Measurements from ENCODE around the gene PLEKHG4.
A peak's percentile ranks its signal among the peaks of the same experiment; 100 is the strongest.

Gene PLEKHG4

DNA sequence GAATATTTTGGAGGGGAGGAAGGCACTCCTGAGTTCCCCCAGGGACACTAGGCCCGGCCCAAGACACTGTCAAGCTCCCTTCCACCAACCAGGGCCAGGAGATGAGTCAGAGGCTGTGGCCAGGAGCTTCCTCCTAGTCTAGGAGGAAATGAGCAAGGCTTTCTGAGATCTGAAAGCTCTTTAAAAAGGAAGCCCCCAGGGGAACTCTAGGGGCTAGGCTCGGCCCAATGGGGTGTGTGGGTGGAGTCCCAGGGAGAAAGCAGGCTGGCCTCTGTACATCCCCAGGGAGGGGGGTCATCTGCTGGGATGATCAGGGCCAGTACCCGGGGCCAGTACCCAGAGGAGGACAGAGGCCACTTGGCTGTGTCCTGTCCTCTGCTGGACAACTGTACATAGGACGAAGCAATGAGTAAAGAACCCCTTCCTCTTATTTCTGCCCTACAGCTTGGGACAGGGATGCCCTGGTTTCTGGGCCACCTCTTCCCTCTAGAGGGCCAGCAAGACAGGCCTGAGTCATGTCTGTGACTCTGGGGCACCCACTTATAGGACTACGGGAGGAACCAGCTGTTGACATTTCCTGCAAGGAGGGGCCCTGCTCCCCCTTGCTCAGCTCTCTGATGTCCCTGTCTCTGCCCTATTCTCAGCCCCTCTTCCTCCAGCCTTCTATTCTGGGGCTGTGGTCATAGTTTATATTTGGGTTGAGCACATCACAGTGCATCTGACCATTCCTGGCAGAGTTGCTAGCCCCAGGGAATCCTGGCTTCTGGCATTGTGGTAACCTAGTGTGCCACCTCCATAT is 34.7 kb upstream of the PLEKHG4 start:
- peak; percentile 91 for DNase-seq (ENCODE audit: low spot score)

GRCh38 chr16:67245186-67245585 is 34.1 kb upstream of the PLEKHG4 start:
- DNase-seq (ENCODE audit: low spot score), result no peak

DNA sequence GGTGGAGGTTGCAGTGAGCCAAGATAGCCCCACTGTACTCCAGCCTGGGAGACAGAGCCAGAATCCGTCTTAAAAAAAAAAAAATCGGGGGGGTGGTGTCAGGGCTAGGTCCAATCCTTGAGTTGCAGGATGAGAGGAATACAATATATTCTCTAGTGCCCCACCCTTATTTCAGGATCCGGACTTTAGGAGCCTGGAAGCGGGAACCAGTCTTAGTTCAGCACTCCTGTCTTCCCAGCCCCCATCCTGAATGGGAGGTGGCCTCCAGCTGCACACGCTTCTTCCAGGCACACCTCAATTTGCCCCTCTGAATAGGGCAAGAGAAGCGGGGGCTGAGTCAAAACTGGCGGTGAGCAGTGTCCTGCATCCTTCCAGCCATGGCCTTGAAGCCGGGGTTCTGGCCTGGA is 33.7 kb upstream of the PLEKHG4 start:
- DNase-seq (ENCODE audit: low spot score), result no peak

DNA sequence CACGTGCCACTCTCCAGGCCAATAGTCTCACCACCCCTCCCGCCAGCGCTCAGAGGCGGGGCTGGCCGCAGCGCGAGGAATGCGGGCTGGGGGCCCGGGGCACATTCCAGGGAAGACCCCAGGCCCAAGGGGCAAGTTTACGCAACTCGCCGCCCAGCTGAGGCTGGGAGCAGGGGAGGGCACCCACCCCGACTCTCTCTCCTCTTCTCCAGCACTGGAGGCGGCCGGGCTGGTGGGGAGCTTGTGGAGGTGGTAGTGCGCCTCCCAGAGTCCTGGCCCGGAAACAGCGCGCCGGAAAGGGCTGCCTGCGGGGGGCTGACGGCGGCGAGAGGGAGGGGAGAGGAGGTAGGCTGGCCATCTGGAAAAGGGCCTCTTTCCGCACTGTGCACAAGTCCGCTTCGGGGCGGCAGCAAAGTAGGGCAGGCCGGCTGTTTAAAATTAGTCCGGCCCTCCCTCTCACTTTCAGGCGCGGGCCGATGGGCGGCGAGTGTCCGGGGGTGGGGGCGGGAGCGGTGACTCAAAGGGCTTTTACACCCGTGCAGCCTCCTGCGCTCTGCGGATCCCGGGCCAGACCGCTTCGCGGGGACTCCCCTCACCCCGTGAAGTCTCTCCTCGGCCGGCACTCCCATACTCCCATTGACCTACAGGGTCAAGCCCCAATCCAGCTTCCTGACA is 33.1 kb upstream of the PLEKHG4 start:
- DNase-seq (ENCODE audit: low spot score), result peak; percentile 53

DNA sequence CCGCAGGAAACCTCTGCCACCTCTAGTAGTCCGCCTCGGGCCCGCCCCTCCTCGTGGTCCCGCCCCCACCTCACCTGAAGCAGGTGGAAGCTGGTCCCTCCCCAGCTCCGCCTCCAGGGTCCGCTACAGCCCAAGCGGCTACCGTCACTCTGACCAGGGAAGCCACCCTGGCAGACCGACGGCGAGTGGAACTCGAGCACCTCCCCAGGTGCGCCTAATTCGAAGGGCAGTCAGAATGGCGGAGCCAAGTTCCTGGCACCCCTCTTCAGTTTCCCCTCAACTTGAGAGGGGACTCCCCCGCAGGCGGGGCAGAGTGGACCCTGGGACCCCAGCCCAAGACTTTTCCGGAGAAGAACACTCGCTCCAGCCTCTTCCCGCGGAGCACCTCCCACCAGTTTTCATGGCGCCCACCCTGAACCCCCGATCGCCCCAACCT is 32.6 kb upstream of the PLEKHG4 start:
- DNase-seq (ENCODE audit: low spot score), result no peak

DNA sequence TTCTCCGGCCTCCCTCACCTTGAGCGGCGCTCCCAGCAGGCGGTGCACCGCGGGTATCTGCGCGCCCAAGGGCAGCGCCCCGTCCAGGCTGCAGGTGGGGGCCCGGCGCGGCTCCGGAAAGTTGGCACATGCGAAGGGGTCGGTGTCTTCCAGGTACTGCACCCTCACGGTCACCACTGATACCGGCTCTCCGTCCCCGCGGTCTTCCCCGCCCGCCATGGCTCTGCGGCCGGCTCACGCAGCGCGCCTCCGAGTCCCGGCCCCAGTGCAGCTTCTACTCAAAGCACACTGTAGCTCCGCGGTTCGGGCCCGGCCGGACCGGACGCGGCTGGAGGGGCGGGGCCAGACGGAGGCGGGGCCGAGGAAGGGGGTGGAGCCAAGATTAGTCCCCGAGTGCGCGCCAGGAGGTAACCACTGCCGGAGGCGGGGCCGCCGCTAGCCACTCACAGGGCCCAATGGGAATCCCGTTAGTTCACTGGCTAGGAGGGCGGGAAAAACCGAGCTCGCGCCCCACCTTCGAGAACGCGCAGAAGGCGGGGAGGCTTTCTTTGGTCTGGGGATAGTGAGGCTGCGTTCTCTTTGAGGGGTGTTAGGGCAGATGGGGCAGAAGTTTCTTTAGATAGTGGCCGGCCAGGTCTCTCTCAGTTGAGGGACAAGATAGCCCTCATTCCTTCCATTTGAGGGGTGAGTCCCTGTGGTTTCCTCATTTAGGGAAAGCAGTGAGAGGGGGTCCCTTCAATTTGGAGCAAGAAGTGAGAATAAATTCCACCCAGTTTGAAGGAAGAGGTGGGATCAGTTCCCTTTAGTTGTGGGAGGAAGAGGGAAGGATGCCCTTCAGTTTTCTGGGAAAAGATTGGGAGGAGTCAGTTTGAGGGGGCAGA is 31.9 kb upstream of the PLEKHG4 start, which contains the start of gene FHOD1:
Gene FHOD1 (minus strand): TSS at position 290 of the 881 bp plus-strand sequence. CDS start 71 bp downstream, at position 219.
- DNase-seq (ENCODE audit: low spot score), result peak; percentile 97

DNA sequence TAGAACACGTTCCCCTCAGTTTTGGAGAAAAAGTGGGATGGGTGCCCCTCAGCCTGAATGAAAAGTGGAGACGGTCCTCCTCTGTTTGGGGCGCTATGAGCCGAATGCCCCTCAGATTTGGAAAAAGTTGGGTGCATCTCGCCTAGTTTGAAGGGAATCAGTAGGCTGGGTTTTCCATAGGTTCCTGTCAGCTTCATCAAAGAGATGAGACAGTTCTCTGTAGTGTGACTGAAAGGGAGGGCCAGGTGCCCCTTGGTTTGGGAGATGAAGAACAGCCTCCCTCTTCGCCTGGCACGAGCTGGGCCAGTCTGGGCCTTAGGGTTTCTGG is 31.3 kb upstream of the PLEKHG4 start:
- no peak for DNase-seq (ENCODE audit: low spot score)

DNA sequence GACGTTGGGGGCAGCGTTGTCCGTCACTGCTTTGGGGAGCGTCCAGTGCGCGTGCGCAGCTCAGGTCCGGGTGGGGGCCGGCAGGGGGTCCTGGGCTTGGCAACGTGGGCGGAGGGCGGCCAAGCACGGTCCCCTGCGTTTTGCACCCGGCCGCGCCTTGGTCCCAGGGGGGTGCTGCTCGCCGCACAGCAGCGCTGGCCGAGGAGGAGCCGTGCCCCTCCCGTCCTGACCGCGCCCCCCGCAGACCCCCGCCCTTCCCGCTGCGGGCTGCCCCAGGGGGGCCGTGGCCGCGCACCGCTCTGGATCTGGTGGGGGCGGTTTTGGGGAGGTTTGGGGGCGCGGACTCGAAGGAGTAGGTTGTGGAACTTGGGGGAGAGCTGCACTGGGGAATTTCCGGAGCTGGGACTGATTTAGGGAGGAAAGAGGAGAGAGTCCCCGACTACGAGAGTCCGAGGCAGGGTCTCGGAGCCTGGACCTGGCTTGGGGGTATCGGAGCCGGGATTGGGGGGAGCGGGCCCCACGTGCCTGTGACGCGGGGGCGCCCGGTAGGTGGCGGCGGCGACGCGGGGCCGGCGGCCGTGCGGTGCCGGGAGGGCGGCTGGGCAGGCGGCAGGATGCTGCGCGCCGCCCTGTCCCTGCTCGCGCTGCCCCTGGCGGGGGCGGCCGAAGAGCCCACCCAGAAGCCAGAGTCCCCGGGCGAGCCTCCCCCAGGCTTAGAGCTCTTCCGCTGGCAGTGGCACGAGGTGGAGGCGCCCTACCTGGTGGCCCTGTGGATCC is 30.7 kb upstream of the PLEKHG4 start, which contains the start of gene SLC9A5:
Gene SLC9A5 (plus strand): TSS at position 579 of the 777 bp plus-strand sequence. CDS start 36 bp downstream, at position 615.
- peak; percentile 37 for DNase-seq (ENCODE audit: low spot score)

GRCh38 chr16:67249178-67250044 is 29.9 kb upstream of the PLEKHG4 start:
- no peak for DNase-seq (ENCODE audit: low spot score)

DNA sequence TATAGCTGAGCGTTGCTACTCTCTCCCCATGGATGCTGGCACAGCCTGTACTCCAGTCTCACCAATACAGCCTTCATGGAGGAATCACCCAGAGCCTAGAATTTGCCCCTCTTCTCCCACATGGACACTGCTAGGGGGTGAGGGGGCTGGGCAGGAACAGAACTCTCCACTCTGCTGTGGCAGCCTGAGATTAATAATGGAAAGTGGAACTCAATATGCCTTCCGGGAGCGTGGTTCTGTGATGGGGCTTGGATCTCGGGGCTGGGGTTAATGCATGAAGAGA is 29.3 kb upstream of the PLEKHG4 start:
- DNase-seq (ENCODE audit: low spot score), result no peak

- no peak for DNase-seq (ENCODE audit: low spot score)
Measured at GRCh38 chr16:67252609-67253497, 26.5 kb upstream of the PLEKHG4 start.

DNA sequence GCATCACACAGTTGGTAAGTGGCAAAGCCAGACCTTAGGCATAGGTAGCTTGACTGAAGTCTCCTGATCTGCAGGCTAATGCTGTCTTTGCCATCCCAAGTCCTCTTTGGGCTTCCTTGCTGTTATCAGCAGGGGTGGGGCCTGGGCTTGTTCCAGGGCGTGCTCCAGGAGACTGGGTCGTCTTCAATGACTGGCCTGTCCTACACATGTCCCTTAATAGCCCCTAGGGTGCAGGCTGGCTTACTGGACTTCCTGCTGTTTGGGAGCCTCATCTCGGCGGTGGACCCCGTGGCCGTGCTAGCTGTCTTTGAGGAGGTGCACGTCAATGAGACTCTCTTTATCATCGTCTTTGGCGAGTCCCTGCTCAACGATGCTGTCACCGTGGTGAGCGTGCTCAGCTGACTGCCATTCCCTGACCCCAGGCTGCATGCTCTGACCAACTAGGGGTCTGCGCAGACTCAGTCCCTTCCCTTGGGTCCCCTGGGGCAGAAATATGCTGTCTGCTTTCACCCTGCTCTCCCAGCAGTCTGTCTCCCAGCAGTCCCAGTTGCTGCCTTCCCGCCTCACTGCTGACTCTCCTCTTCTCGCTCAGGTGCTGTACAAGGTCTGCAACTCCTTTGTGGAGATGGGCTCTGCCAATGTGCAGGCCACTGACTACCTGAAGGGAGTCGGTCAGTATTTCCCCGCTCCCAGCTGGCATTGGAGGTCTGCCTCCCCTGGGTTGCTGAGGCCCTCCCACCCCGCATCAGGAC is 24.4 kb upstream of the PLEKHG4 start:
- DNase-seq (ENCODE audit: low spot score), result no peak

DNA sequence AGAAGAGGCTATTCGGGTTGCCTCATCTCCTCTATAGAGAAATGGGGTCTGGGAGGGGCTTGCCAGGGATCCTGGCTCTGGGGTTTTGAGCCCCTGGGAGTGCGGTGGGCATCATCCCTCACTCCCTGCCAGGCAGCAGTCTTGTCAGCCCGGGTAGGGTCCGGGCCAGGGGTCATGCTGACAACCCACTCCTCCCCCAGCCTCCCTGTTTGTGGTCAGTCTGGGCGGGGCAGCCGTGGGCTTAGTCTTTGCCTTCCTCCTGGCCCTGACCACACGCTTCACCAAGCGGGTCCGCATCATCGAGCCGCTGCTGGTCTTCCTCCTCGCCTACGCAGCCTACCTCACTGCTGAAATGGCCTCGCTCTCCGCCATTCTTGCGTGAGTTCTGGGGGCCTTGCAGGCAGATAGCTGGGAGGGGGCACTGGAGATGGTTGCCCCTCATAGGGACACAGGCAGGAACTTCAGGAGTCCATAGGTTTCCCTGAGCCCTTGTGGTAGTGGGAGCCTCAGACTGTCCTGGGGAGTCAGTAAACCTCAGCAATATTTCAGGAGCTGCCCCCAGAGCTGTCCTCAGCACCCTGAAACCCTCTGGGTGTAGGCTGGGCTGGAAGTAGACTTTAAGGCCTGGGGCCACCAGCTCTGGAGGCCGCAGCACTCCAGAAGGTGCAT is 23.6 kb upstream of the PLEKHG4 start:
- DNase-seq (ENCODE audit: low spot score), result no peak

GRCh38 chr16:67256701-67257230 is 22.6 kb upstream of the PLEKHG4 start:
- DNase-seq (ENCODE audit: low spot score), result no peak

- DNase-seq (ENCODE audit: low spot score), result peak; percentile 21
Measured at GRCh38 chr16:67257486-67258160, 21.7 kb upstream of the PLEKHG4 start.

DNA sequence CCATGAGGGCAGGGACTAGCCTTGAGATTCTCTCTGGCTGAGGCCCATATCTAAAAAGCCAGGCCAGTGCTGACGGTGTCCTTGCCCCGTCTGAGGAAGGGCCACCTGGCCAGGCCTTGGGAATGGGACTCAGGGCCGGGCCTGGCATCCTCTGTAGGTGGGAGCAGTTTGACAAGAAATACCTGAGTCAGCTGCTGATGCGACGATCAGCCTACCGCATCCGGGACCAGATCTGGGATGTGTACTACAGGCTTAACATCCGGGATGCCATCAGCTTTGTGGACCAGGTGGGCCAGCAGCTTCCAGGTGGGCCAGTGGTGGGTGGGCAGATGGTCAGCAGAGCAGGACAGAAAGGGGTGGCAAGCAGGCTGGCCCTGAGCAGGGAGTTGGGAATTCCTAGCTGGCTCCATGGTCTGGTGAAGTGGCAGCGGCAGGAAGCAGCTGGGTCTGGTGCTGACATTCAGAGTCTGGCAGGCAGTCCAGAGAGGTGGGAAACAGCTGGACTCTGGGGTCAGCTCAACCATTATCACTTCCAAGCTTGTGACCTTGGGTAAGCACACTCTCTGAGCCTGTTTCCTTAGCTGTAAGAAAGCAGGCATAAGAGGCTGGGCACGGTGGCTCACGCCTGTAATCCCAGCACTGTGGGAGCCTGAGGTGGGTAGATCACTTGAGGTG is 21.0 kb upstream of the PLEKHG4 start:
- no peak for DNase-seq (ENCODE audit: low spot score)

DNA sequence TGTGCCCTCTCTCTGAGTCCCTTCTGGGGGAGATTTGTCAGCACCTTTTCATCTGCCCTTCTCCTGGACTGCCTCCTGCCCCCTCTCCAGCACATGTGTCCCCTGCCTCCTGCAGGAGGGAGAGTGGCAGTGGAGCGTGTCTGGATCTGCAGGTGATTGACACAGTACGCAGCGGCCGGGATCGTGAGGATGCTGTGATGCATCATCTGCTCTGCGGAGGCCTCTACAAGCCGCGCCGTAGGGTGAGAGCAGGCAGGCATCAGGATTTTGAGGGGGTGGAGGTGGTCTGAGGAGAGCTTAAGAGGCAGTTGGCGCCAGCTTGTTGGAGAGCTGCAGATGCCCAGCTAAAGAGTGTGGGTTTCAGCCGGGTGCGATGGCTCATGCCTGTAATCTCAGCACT is 19.6 kb upstream of the PLEKHG4 start:
- no peak for DNase-seq (ENCODE audit: low spot score)

All from AG08395 (cell line).